ENCODE measurements around the gene RHBDF2.

RHBDF2 gene

DNA sequence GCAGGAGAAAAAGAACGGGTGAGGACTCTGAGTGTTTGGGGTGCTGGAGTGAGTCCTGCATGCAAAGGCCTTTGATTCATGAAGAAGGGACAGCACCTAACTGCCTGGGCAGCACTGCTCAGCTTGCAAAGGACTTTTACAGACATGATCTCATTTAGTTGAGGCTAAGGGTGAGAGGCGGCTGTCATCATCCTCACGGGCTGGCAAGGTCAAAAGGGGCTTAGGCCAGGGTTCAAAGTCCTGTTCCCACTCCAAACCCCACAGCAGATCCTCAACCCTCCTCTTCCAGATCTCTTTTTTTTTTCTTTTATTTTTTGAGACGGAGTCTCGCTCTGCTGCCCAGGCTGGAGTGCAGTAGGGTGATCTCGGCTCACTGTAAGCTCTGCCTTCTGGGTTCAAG lies 4.8 kb downstream of the RHBDF2 start:
- Histone ChIP-seq H3K27me3 (ENCODE audit: insufficient read depth, insufficient read length) (peaks cover 2% of the 10 kb centered on the region), H3K9me3 (ENCODE audit: insufficient read depth, low read length) (no peaks in the 10 kb centered on the region), H3K4me1 (ENCODE audit: insufficient read depth, insufficient read length) (peaks cover 44% of the 10 kb centered on the region), H3K36me3 (ENCODE audit: insufficient read depth, insufficient read length, low read length) (peaks cover 35% of the 10 kb centered on the region), H3K4me3 (ENCODE audit: insufficient read length, low read depth) (no peak overlapping the region), H3K9ac (ENCODE audit: insufficient read length, low read depth) (no peak overlapping the region)
- TF ChIP-seq SUZ12 (IDR thresholded peaks at IDR 0.05; ENCODE audit: extremely low read depth, insufficient read depth, insufficient read length) = no peak
- TF ChIP-seq ZNF274 (IDR thresholded peaks at IDR 0.05; ENCODE audit: low read depth, low read length) = no peak
- TF ChIP-seq YY1 (IDR thresholded peaks at IDR 0.05; ENCODE audit: insufficient read depth, insufficient read length) = no peak
- no peak for DNase-seq (ENCODE audit: low read depth, low spot score)

DNA sequence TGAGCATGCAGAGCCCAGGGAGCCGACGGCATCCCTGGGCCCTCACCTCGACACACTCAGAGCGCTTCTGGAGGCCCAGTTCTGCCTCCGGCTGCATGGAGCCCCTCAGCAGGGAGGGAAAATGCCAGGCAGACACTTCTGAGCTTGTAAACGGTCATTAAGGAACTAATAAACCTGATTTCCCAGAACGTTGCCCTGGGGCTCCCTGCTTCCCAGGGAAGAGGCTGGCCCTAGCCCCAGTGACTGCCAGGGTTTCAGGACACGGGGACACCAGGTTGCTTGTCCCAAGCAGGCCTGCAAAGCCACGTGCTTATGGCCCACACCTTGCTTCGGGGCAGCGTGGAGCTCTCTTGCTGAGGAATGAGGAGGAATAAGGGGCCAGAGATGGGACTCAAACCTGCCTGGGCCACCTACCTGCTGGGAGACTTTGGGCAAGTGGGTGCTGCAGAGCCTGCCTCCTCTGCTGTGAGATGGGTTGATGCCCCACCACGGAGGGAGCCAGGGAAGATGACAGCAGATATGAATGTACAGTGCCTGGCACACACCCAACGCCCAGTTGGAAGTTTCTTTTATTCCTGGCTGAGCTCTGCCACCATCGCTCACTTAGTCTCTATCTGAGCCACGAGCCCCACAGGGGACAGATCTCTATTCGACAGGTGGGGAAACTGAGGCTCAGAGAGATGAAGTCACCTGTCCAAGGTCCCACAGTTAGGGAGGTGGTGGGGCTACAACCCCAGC lies 5.4 kb downstream of the RHBDF2 start:
- DNase-seq (ENCODE audit: low read depth, low spot score) = no peak
- Histone ChIP-seq H3K9ac (ENCODE audit: insufficient read length, low read depth) (no peak overlapping the region), H3K27me3 (ENCODE audit: insufficient read depth, insufficient read length) (peaks cover 2% of the 10 kb centered on the region), H3K36me3 (ENCODE audit: insufficient read depth, insufficient read length, low read length) (peaks cover 35% of the 10 kb centered on the region), H3K4me1 (ENCODE audit: insufficient read depth, insufficient read length) (peaks cover 44% of the 10 kb centered on the region), H3K4me3 (ENCODE audit: insufficient read length, low read depth) (no peak overlapping the region), H3K9me3 (ENCODE audit: insufficient read depth, low read length) (no peaks in the 10 kb centered on the region)
- TF ChIP-seq SUZ12 (IDR thresholded peaks at IDR 0.05; ENCODE audit: extremely low read depth, insufficient read depth, insufficient read length) = no peak
- no peak for TF ChIP-seq ZNF274 (IDR thresholded peaks at IDR 0.05; ENCODE audit: low read depth, low read length)
- no peak for TF ChIP-seq YY1 (IDR thresholded peaks at IDR 0.05; ENCODE audit: insufficient read depth, insufficient read length)

DNA sequence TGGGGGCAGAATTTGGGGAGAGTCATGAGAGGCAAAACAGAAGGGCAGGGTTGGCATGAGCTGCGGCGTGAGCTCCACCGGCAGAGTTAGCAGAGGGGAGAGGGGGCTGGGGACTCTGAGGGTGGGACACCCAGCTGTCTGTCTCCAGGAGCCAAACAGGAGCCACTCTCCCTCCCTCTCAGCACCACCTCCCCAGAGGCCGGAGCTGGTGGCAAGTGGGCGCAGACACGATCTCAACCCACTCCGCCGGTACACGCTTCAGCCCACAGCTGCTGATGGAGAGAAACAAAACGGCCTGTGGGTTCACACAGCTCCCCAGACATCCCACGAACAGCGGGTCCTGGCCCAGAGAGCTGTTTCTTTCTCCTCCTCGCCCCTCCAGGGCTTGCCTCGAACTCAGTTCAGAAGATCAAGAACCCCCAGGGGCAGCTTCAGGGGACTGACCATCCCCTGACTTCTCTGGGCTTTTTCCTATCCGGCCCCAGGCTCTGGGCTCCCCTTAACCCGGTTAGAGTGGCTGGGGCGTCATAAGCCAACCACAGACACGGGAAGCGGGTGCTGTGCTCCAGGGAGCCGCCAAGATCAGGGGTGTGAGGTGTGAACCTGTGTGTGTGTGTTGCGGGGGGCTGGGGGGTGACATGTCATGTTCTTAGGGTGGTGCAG lies 7.6 kb downstream of the RHBDF2 start:
- no peaks in the 10 kb centered on the region for H3K27me3 ChIP-seq (ENCODE audit: insufficient read depth, insufficient read length)
- no peak for TF ChIP-seq SUZ12 (IDR thresholded peaks at IDR 0.05; ENCODE audit: extremely low read depth, insufficient read depth, insufficient read length)
- no peak for TF ChIP-seq ZNF274 (IDR thresholded peaks at IDR 0.05; ENCODE audit: low read depth, low read length)
- no peak for TF ChIP-seq YY1 (IDR thresholded peaks at IDR 0.05; ENCODE audit: insufficient read depth, insufficient read length)
- no peak overlapping the region for H3K4me3 ChIP-seq (ENCODE audit: insufficient read length, low read depth)
- H3K9ac ChIP-seq (ENCODE audit: insufficient read length, low read depth) = peak overlapping the region; percentile 16
- peaks cover 29% of the 10 kb centered on the region for H3K4me1 ChIP-seq (ENCODE audit: insufficient read depth, insufficient read length)
- peaks cover 33% of the 10 kb centered on the region for H3K36me3 ChIP-seq (ENCODE audit: insufficient read depth, insufficient read length, low read length)
- H3K9me3 ChIP-seq (ENCODE audit: insufficient read depth, low read length) = no peaks in the 10 kb centered on the region
- no peak for DNase-seq (ENCODE audit: low read depth, low spot score)

DNA sequence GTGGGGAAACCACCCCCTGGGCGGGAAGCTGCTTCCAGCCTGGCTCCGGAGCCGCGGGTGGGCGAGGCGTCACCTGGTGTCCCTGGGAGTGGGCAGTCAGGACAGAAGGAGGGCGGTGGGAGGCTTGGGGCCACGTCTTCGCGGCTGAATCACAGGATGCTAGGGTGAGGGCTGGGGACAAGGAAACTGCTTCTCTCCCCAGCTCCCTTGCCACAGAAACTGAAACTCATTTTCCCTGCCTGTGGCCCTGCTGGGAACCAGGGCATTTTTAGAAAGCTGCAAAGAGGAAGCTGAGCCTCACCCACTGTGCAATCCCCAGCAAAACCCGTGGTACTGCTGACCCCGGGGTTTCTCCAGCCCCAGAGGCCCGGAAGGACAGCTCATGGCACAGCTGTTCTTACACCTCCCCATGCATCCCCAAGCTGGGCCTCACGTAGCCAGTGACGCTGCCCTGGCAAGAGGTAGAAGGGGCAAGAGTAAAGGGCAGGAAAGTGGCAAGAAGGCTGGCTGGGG lies 8.2 kb downstream of the RHBDF2 start:
- no peaks in the 10 kb centered on the region for H3K9me3 ChIP-seq (ENCODE audit: insufficient read depth, low read length)
- peak overlapping the region; percentile 12 for H3K9ac ChIP-seq (ENCODE audit: insufficient read length, low read depth)
- DNase-seq (ENCODE audit: low read depth, low spot score) = no peak
- H3K27me3 ChIP-seq (ENCODE audit: insufficient read depth, insufficient read length) = no peaks in the 10 kb centered on the region
- TF ChIP-seq YY1 (IDR thresholded peaks at IDR 0.05; ENCODE audit: insufficient read depth, insufficient read length) (no peak), SUZ12 (IDR thresholded peaks at IDR 0.05; ENCODE audit: extremely low read depth, insufficient read depth, insufficient read length) (no peak), ZNF274 (IDR thresholded peaks at IDR 0.05; ENCODE audit: low read depth, low read length) (no peak)
- no peak overlapping the region for H3K4me3 ChIP-seq (ENCODE audit: insufficient read length, low read depth)
- peaks cover 33% of the 10 kb centered on the region for H3K36me3 ChIP-seq (ENCODE audit: insufficient read depth, insufficient read length, low read length)
- peaks cover 23% of the 10 kb centered on the region for H3K4me1 ChIP-seq (ENCODE audit: insufficient read depth, insufficient read length)

DNA sequence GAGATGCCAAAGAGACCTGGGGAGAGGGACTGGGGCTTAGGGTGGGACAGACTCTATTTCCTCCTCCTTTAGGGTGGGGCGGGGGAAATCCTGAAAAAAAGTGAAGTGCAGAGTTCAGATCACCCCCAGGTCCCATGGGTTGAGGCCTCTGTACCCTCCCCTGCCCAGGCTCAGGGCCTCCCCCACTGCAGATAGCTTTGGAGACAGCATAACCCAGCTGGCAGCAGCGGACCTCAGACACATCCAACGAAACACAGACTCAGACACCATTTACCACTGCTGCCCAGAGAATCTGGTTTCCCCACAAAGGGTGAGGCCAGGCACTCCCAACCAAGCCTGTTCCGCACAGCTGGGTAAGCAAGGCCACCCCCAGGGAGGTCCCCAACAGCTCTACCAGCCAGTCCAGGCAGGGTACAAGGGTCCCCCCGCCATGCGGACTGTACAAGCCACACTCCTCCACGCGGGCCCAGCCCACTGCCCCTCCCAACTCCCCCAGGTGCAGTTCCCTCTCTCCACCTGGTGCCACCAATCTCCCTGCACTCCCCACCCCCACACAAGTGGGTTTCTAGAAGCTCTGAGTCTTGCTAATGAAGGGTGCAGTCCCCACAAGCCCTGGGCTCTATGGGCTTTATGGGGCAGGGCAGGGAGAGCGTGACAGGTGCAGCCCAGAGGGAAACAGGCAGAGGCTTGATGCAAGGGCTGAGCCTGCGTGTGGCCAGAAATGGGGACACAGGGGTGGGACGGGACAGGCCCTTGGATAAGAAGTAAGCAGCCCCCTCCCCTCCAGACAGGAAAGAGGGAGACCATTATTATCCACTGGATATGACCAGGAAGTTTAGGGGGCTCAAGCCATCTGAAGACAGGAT lies 8.9 kb downstream of the RHBDF2 start:
- Histone ChIP-seq H3K27me3 (ENCODE audit: insufficient read depth, insufficient read length) (no peaks in the 10 kb centered on the region), H3K36me3 (ENCODE audit: insufficient read depth, insufficient read length, low read length) (peaks cover 34% of the 10 kb centered on the region), H3K9me3 (ENCODE audit: insufficient read depth, low read length) (no peaks in the 10 kb centered on the region), H3K4me3 (ENCODE audit: insufficient read length, low read depth) (no peak overlapping the region), H3K4me1 (ENCODE audit: insufficient read depth, insufficient read length) (peaks cover 19% of the 10 kb centered on the region), H3K9ac (ENCODE audit: insufficient read length, low read depth) (peak overlapping the region; percentile 34)
- no peak for TF ChIP-seq SUZ12 (IDR thresholded peaks at IDR 0.05; ENCODE audit: extremely low read depth, insufficient read depth, insufficient read length)
- no peak for TF ChIP-seq ZNF274 (IDR thresholded peaks at IDR 0.05; ENCODE audit: low read depth, low read length)
- TF ChIP-seq YY1 (IDR thresholded peaks at IDR 0.05; ENCODE audit: insufficient read depth, insufficient read length) = no peak
- DNase-seq (ENCODE audit: low read depth, low spot score) = no peak

DNA sequence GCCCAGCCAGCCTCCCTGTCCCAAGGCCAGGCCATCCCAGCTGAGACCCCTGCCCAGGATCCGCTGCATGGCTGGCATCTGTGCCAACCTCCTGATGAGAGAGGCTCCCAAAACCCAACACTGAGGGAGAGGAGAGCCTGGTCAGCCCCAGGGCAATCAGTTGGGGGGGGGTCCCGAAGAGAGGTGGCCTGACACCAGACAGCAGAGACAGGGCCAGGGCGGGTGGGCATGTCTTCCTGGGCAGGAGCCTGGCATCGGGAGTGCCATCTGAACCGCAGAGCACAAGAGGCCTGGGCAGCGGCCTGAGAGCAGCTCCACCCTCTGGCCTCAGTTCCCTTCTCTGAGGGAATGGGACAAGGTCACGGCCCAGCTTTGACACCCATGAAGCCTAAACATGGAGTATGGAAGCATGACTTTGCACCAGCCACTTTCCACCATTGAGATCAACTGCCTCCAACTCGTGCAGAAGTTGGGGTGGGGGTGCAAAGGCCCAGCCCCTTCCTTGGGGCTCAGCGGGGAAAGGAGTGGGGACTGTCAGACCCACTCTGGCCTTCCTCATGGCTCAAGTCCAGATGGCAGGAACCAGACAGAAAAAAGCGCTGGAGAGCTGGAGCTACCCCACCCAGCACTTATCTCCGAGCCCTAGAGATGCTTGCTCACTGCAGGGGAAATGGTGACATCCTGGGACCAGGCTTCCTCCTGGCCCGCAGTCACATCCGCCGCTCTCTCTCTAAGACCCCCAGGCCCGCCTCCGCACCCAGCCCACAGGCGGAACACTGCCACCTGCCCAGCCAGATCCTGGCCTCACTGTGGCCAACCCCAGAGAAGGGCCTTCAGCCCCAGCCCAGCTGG lies 9.7 kb downstream of the RHBDF2 start:
- TF ChIP-seq YY1 (IDR thresholded peaks at IDR 0.05; ENCODE audit: insufficient read depth, insufficient read length) (no peak), SUZ12 (IDR thresholded peaks at IDR 0.05; ENCODE audit: extremely low read depth, insufficient read depth, insufficient read length) (no peak), ZNF274 (IDR thresholded peaks at IDR 0.05; ENCODE audit: low read depth, low read length) (no peak)

More for the DNA sequence above, 9.7 kb downstream of the RHBDF2 start:
- Histone ChIP-seq H3K4me3 (ENCODE audit: insufficient read length, low read depth) (no peak overlapping the region), H3K9me3 (ENCODE audit: insufficient read depth, low read length) (no peaks in the 10 kb centered on the region), H3K27me3 (ENCODE audit: insufficient read depth, insufficient read length) (no peaks in the 10 kb centered on the region), H3K9ac (ENCODE audit: insufficient read length, low read depth) (no peak overlapping the region), H3K4me1 (ENCODE audit: insufficient read depth, insufficient read length) (peaks cover 16% of the 10 kb centered on the region), H3K36me3 (ENCODE audit: insufficient read depth, insufficient read length, low read length) (peaks cover 29% of the 10 kb centered on the region)
- no peak for DNase-seq (ENCODE audit: low read depth, low spot score)
